NT2/D1 (cell line): ENCODE data around the gene MED12L.

Experiments used
- DNase-seq: peaks from one replicate; pipeline ENCODE4 v3.0.0-alpha.2; 2011; ENCODE audit warnings: low read depth, low spot score
- H3K27me3 ChIP-seq: 2 replicates; pipeline ENCODE4 v1.6.0; 2011; ENCODE audit warnings: mild to moderate bottlenecking; ENCODE audit not compliant: insufficient read length, insufficient read depth
- H3K36me3 ChIP-seq: 2 replicates; pipeline ENCODE4 v1.6.1; 2011; ENCODE audit warnings: mild to moderate bottlenecking, low read length, mixed read lengths; ENCODE audit not compliant: insufficient read depth, insufficient read length
- H3K4me1 ChIP-seq: 2 replicates; pipeline ENCODE4 v1.5.1; 2011; ENCODE audit not compliant: insufficient read depth, insufficient read length
- H3K4me3 ChIP-seq: 2 replicates; pipeline ENCODE4 v1.5.1; 2011; ENCODE audit warnings: low read depth; ENCODE audit not compliant: insufficient read length
- H3K9ac ChIP-seq: 2 replicates; pipeline ENCODE4 v1.6.0; 2011; ENCODE audit warnings: low read depth; ENCODE audit not compliant: insufficient read length
- H3K9me3 ChIP-seq: 2 replicates; pipeline ENCODE4 v1.5.1; 2011; ENCODE audit warnings: mild to moderate bottlenecking, low read length; ENCODE audit not compliant: insufficient read depth
- SUZ12 ChIP-seq: IDR thresholded peaks from 2 replicates; pipeline ENCODE4 v1.6.1; 2011; ENCODE audit not compliant: insufficient read length, insufficient read depth; ENCODE audit errors: extremely low read depth
- YY1 ChIP-seq: IDR thresholded peaks from 2 replicates; pipeline ENCODE4 v1.6.1; 2011; ENCODE audit not compliant: insufficient read length, insufficient read depth
- ZNF274 ChIP-seq: IDR thresholded peaks from 2 replicates; pipeline ENCODE4 v1.6.1; 2011; ENCODE audit warnings: mild to moderate bottlenecking, low read depth, low read length

Gene MED12L

DNA sequence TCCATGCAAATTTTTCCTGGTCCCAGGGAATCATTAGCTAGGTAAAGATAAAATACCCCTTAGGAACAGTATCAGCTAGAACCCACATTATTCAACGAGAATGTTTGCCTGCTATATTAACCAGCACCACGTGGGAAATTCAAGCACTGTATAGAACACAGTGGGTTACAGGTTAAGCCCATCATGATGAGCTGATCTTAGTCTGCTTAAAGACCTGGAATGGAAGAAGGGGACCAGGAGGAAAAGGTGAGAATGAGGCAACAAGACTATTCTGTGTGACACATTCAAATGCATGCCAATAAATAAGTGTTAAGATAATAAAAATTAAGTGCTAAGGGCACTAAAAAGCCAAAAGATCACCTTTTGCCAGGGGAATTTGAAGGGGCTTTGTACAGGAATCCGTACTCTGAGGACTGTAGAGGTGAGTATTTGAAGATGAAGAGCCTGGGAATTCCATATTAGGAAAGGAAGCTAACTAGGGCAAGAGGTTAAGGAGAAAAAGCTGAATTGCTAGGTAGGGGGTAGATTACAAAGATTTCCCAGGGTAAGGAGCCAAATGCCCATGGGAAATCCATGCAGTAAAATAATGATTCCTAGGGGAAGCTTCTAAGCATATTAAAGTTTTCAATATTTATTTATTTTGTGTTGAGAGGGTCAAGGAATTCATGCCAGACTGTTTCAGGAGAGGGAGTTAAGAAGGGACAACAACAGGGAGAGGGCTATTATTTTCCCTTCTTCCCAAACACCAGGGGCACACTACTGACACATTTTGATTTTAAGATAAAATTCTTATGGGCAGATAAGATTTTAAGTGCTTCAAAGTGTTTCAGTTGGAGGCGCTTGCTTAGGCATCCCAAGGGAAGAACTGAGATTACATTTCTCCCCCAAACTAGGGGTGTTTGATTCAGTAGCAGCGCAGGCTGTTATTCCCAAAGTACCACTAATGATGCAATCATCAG, 2.3 kb upstream of the MED12L start:
- peaks cover 13% of the 10 kb centered on the region for H3K27me3 ChIP-seq
- DNase-seq, result no peak
- TF ChIP-seq SUZ12, result no peak
- no peak for TF ChIP-seq YY1
- TF ChIP-seq ZNF274, result no peak
- H3K9ac ChIP-seq, result no peak overlapping the region
- H3K9me3 ChIP-seq, result no peaks in the 10 kb centered on the region
- no peaks in the 10 kb centered on the region for H3K4me1 ChIP-seq
- H3K36me3 ChIP-seq, result no peaks in the 10 kb centered on the region
- no peak overlapping the region for H3K4me3 ChIP-seq

DNA sequence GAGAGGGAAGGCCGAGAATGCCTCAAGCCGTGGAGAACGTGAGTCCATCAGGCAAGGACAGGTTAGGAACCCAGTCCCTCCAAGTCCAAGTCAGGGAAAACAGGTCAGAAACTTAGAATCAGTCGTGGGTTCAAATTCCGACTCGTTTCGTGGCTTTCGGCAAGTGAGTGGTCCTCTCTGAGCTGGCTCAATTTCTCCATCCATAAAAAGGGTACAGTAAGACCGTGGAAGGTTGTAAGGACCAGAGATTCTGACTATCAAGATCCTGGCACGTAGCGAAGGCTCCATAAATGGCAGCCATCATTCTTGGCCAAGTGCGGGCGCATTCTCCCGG, 604 bp upstream of the MED12L start:
- peak overlapping the region; percentile 89 for H3K9ac ChIP-seq

DNA sequence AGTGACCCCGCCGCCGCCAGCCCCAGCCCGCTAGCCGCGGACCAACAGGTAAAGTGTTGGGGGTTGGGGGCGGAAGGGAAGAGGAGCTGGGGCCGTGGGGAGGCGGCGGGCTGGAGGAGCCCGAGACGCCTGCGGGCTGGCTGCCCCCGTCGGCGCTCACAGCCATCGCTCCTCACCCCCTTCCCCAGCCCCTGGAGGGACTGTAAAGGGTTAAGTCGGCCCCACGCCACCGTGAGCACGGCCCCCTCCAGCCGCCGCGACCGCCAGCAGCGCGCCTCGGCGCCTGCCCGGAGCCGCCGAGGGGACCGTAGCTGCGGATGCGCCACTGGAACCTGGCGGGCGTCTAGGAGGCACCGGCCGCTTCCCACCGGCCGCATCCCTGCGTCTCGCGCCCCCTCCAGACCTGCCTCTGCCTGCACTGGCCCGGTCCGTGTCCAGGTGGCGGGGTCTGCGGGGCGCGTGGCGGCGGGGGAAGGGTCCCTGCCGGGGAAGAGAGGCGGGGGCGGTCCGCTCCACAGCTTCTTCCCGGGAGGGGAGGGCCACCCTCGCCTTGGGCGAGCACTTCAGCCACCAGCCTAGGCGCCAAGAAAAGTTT, 522 bp downstream of the MED12L start:
- TF ChIP-seq SUZ12, result no peak
- no peak for TF ChIP-seq ZNF274
- no peak for TF ChIP-seq YY1
- Histone ChIP-seq H3K9ac (peak overlapping the region; percentile 89), H3K4me1 (peaks cover 3% of the 10 kb centered on the region), H3K4me3 (peak overlapping the region; percentile 65), H3K9me3 (no peaks in the 10 kb centered on the region), H3K36me3 (no peaks in the 10 kb centered on the region), H3K27me3 (peaks cover 13% of the 10 kb centered on the region)
- DNase-seq, result no peak

More for the DNA sequence above, 604 bp upstream of the MED12L start:
- no peak for DNase-seq
- no peaks in the 10 kb centered on the region for H3K36me3 ChIP-seq
- H3K27me3 ChIP-seq, result peaks cover 13% of the 10 kb centered on the region
- H3K4me1 ChIP-seq, result peaks cover 3% of the 10 kb centered on the region
- no peaks in the 10 kb centered on the region for H3K9me3 ChIP-seq
- H3K4me3 ChIP-seq, result peak overlapping the region; percentile 65
- TF ChIP-seq ZNF274 (no peak), YY1 (no peak), SUZ12 (no peak)

DNA sequence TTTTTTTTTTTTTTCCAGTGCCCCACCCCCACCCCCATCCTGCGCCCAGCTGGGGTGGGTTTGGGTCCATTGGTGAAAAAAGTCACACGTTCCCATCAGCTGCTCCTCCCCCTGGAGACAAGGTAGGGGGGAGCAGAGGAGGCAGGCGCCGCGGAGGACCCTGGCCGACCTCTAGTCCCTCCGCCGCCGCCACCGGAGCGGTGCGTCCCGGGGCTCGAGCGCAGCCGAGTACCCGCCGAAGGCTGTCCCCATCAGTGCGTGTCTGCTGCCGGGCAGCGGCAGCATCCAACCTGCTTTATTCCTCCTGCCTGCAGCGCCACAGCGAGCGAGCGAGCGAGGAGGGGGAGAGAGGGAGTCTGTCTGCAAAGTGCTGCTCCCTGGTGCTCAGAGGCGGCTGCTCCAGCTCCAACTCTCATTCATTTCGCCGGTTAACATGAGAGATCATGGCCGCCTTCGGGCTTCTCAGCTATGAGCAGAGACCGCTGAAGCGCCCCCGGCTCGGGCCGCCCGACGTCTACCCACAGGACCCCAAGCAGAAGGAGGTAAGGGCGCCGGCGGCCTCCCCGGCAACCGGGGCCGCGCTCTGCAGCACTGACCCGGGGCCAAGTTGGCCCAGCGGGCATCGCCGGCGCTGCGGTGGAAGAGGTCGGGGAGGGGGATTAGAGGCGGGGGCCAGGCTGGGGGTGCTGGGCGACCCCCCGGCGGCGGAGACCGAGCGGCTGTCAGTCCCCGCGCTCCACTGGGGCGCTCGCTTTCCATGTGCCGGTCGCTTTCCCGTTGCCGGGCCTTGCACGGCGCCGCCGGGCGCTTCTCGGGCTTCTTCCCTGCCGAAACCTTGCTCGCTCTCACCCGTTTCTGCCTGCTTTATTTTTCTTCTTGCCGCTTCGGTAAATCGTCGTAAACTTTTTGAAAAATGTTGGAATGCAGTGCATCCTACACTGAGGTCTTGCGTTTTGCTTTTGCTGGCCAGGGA, 1.3 kb downstream of the MED12L start:
- peaks cover 13% of the 10 kb centered on the region for H3K27me3 ChIP-seq
- H3K4me3 ChIP-seq, result peak overlapping the region; percentile 65
- H3K4me1 ChIP-seq, result peaks cover 3% of the 10 kb centered on the region
- TF ChIP-seq SUZ12 (no peak), YY1 (no peak), ZNF274 (no peak)
- no peaks in the 10 kb centered on the region for H3K36me3 ChIP-seq
- H3K9me3 ChIP-seq, result no peaks in the 10 kb centered on the region
- peak overlapping the region; percentile 89 for H3K9ac ChIP-seq
- peak; percentile 72 for DNase-seq

DNA sequence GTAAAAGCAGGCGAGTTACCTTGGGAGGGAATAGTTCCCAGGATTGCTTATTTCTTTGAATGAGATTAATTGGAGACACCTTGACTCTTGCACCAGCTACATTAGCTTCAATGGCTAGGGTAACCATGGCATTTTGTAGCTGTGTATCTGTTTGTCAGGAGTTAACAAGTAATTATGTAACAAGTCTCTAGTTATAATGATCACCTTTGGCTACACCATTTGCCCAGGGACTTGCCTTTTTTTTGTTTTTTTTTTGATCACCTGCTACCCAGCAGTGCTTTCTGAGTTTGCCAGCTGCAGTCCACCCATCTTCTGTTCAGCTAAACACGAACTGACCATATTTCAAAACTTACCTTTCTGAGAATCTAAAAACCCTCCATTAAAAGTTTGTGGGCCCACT, 2.2 kb downstream of the MED12L start:
- Histone ChIP-seq H3K4me1 (peaks cover 5% of the 10 kb centered on the region), H3K27me3 (peaks cover 13% of the 10 kb centered on the region), H3K4me3 (peak overlapping the region; percentile 65), H3K9ac (peak overlapping the region; percentile 89), H3K9me3 (no peaks in the 10 kb centered on the region), H3K36me3 (no peaks in the 10 kb centered on the region)
- TF ChIP-seq SUZ12, result no peak
- no peak for TF ChIP-seq ZNF274
- TF ChIP-seq YY1, result no peak
- DNase-seq, result no peak

DNA sequence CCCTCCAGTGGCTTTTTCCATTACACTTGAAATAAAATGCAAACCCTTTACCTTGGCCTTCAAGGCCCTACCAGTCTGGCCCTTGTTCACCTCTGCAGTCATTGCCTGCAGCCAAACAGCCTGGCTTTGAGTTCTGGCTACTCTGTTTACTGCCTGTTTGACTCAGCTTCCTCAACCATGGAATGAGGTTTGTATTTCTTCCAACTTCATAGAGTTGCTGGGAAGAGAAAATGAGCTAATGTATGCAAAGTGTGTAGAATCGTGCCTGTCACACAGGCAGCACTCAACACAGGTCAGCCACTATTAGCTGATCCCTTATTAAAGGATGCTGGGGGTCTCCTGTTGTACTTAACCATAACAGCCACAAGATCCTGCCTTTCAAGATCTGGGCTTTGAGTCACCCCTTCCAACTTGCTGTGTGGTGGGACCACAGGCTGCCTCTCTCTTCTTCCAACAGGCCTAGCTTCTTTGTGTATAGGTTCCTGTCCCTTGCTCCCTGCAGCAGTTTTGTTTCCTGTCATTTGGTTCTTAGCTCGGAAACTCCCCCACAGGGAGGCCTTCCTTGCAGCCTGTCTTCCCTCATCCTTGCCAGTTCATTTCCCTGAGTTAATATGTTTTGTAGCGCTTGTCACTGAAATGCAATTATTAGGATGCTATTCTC, 6.4 kb downstream of the MED12L start:
- Histone ChIP-seq H3K4me3 (no peak overlapping the region), H3K9me3 (no peaks in the 10 kb centered on the region), H3K36me3 (no peaks in the 10 kb centered on the region), H3K9ac (no peak overlapping the region), H3K27me3 (peaks cover 8% of the 10 kb centered on the region), H3K4me1 (peaks cover 8% of the 10 kb centered on the region)
- DNase-seq, result no peak
- TF ChIP-seq ZNF274 (no peak), SUZ12 (no peak), YY1 (no peak)
